ENCODE results near the gene C16orf92. TPM values are rescaled to one million over a fixed set of nuclear protein-coding genes. Genes with fewer than 3 reads are reported as not detected.

Gene C16orf92
- total and polyA plus RNA-seq, 2 of the 13 experiments (the other 11 are each of a cell fraction or from before 2014, with no cell fraction given): not detected

DNA sequence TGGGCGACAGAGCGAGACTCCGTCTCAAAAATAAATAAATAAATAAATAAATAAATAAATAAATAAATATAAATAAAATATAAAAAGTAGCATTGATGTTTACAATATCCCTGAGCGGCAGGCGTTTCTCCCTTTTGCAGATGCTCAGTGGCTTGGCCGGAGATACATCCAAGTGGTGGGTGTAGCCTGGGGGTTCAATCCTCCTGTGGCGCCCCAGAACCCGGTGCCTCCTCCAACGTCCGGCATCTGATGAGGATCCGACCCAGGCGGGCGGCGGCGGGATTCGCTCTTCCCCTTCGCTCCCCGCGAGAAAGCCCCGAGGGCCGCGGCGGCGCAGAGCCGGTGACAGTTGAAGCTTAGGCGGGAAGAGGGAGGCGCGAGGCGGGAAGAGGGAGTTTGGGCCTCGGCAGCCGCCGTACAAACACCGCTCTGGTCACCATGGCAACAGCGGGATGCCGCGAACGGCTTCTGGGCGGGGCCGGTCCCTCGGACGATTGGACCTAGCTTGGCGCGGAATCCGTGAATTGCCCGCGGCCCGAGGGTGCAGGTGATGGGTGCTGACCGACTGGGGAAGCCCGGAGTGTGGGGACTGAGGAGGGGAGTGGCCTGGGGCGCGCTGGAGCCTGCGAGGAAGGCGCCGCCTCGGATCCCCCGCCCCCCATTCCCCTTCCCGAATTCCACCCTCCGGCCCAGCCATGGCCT is 29.8 kb downstream of the C16orf92 start:
- Histone ChIP-seq H2AFZ (ENCODE audit: low read length) (no peak overlapping the region), H3K4me2 (ENCODE audit: low read depth, low read length) (peak overlapping the region; percentile 96), H3K4me3 (replicated peaks in 1 of 3; ENCODE audit: insufficient read depth in 1 of 3, low read depth in 2 of 3, low read length in 3 of 3) (peak overlapping the region; percentile 63 to 77 (median 75)), H3K9me3 (ENCODE audit: low read length) (no peaks in the 10 kb centered on the region), H3K27ac (ENCODE audit: extremely low read length, insufficient read depth, low read length) (no peak overlapping the region), H3K9ac (ENCODE audit: insufficient read depth, low read depth, low read length) (peak overlapping the region; percentile 51), H3K79me2 (ENCODE audit: insufficient read depth, low read length) (no peaks in the 10 kb centered on the region), H4K20me1 (ENCODE audit: insufficient read depth, low read length) (no peaks in the 10 kb centered on the region), H3K4me1 (ENCODE audit: insufficient read depth, low read length) (peaks cover 26% of the 10 kb centered on the region), H3K27me3 (ENCODE audit: control insufficient read depth in 1 of 2, insufficient read depth in 2 of 2, low read length in 2 of 2) (peaks cover 0 to 7% of the 10 kb centered on the region in 2 experiments; a peak in 2 of 5 replicates), H3K36me3 (replicated peaks in 1 of 2; ENCODE audit: control insufficient read depth in 1 of 2, insufficient read depth in 2 of 2, low read length in 2 of 2) (no peaks in the 10 kb centered on the region)
- intact Hi-C loops (cut with micrococcal nuclease; ENCODE audit: unreplicated experiment): no loop called here
- POLR2A ChIA-PET: interaction anchor here (1.0 to 5.6 kb wide), 5 partner anchors 12 to 237 kb away, joined by 3 to 66 read pairs (median 4); partner anchors contain the start of genes ALDOA, PAGR1, SEZ6L2 and TBX6
- in situ Hi-C loops (cut with HindIII; ENCODE audit: extremely low pct_ligation_motif_present, low pct_unique_long_range_greater_than_20kb): no loop called here
- CTCF ChIA-PET (ENCODE audit: low intra/inter-chr PET ratio, low total read pairs): interaction anchor here (1.2 kb wide), 1 partner anchor 21 kb away, joined by 5 read pairs; no protein-coding TSS in a partner anchor
- DNase-seq (ENCODE audit: low spot score) (peak; percentile 88), ATAC-seq (peak; percentile 76), FAIRE-seq (no peak)
- BruUV-seq (replicated peaks): no TSS peak
- WGBS (ENCODE audit: low lambda C conversion rate): 19% methylated on average over 18 of the region's 58 CpGs
- TF ChIP-seq, protein P1, sequence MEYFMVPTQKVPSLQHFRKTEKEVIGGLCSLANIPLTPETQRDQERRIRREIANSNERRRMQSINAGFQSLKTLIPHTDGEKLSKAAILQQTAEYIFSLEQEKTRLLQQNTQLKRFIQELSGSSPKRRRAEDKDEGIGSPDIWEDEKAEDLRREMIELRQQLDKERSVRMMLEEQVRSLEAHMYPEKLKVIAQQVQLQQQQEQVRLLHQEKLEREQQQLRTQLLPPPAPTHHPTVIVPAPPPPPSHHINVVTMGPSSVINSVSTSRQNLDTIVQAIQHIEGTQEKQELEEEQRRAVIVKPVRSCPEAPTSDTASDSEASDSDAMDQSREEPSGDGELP (IDR thresholded peaks at IDR 0.05; ENCODE audit: borderline replicate concordance, low read depth): 0 out of 2 replicates have a peak, but pooled peaks have one; percentile 44
- TF ChIP-seq GTF3A (CRISPR knock-in tag; conservative IDR thresholded peaks at IDR 0.05): 0 out of 2 replicates have a peak, but pooled peaks have one; percentile 89
- TF ChIP-seq ZNF10 (CRISPR knock-in tag; IDR thresholded peaks at IDR 0.05; ENCODE audit: borderline replicate concordance, low read depth): no peak
- no peak; the same call in 1 of the 2 replicates for TF ChIP-seq ZNF34 (CRISPR knock-in tag; IDR thresholded peaks at IDR 0.05; ENCODE audit: borderline replicate concordance)
- TF ChIP-seq, protein P2, sequence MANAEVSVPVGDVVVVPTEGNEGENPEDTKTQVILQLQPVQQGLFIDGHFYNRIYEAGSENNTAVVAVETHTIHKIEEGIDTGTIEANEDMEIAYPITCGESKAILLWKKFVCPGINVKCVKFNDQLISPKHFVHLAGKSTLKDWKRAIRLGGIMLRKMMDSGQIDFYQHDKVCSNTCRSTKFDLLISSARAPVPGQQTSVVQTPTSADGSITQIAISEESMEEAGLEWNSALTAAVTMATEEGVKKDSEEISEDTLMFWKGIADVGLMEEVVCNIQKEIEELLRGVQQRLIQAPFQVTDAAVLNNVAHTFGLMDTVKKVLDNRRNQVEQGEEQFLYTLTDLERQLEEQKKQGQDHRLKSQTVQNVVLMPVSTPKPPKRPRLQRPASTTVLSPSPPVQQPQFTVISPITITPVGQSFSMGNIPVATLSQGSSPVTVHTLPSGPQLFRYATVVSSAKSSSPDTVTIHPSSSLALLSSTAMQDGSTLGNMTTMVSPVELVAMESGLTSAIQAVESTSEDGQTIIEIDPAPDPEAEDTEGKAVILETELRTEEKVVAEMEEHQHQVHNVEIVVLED (CRISPR knock-in tag; IDR thresholded peaks at IDR 0.05; ENCODE audit: borderline replicate concordance): peak; percentile 83
- TF ChIP-seq, protein P3, sequence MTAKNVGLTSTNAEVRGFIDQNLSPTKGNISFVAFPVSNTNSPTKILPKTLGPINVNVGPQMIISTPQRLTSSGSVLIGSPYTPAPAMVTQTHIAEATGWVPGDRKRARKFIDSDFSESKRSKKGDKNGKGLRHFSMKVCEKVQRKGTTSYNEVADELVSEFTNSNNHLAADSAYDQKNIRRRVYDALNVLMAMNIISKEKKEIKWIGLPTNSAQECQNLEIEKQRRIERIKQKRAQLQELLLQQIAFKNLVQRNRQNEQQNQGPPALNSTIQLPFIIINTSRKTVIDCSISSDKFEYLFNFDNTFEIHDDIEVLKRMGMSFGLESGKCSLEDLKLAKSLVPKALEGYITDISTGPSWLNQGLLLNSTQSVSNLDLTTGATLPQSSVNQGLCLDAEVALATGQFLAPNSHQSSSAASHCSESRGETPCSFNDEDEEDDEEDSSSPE (CRISPR knock-in tag; IDR thresholded peaks at IDR 0.05): peak; percentile 100
- no peak for TF ChIP-seq PHB2 (IDR thresholded peaks at IDR 0.05; ENCODE audit: partially characterized antibody)
- no peak for TF ChIP-seq MBNL3 (CRISPR knock-in tag; conservative IDR thresholded peaks at IDR 0.05)
- TF ChIP-seq RARA (CRISPR knock-in tag; IDR thresholded peaks at IDR 0.05): peak; percentile 43; the same call in 1 of the 2 replicates
- peak; percentile 90 for TF ChIP-seq IRF2 (CRISPR knock-in tag; IDR thresholded peaks at IDR 0.05)
- TF ChIP-seq, protein P4, sequence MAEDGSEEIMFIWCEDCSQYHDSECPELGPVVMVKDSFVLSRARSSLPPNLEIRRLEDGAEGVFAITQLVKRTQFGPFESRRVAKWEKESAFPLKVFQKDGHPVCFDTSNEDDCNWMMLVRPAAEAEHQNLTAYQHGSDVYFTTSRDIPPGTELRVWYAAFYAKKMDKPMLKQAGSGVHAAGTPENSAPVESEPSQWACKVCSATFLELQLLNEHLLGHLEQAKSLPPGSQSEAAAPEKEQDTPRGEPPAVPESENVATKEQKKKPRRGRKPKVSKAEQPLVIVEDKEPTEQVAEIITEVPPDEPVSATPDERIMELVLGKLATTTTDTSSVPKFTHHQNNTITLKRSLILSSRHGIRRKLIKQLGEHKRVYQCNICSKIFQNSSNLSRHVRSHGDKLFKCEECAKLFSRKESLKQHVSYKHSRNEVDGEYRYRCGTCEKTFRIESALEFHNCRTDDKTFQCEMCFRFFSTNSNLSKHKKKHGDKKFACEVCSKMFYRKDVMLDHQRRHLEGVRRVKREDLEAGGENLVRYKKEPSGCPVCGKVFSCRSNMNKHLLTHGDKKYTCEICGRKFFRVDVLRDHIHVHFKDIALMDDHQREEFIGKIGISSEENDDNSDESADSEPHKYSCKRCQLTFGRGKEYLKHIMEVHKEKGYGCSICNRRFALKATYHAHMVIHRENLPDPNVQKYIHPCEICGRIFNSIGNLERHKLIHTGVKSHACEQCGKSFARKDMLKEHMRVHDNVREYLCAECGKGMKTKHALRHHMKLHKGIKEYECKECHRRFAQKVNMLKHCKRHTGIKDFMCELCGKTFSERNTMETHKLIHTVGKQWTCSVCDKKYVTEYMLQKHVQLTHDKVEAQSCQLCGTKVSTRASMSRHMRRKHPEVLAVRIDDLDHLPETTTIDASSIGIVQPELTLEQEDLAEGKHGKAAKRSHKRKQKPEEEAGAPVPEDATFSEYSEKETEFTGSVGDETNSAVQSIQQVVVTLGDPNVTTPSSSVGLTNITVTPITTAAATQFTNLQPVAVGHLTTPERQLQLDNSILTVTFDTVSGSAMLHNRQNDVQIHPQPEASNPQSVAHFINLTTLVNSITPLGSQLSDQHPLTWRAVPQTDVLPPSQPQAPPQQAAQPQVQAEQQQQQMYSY (CRISPR knock-in tag; IDR thresholded peaks at IDR 0.05): peak; percentile 27; the same call in 1 of the 2 replicates
- TF ChIP-seq ZNF138 (CRISPR knock-in tag; IDR thresholded peaks at IDR 0.05; ENCODE audit: low read depth): peak; percentile 98
- TF ChIP-seq, protein P5, sequence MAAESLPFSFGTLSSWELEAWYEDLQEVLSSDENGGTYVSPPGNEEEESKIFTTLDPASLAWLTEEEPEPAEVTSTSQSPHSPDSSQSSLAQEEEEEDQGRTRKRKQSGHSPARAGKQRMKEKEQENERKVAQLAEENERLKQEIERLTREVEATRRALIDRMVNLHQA (CRISPR knock-in tag; IDR thresholded peaks at IDR 0.05): no peak
- TF ChIP-seq TBP (CRISPR knock-in tag; IDR thresholded peaks at IDR 0.05): no peak
- peak; percentile 99 for TF ChIP-seq ZNF747 (CRISPR knock-in tag; IDR thresholded peaks at IDR 0.05; ENCODE audit: borderline replicate concordance)
- no peak for TF ChIP-seq CHD4 (IDR thresholded peaks at IDR 0.05; ENCODE audit: borderline replicate concordance, low read length)
